Amygdala (tissue), 56 donors: ENCODE data around the gene STARD7.
"Not testable (repeated sequence)": the region's sequence is repeated elsewhere in the genome, so short reads cannot be mapped to it uniquely, and the experiment has no call there.

Source experiments
- DNase-seq, 56 donors: peaks; one replicate each; lab custom pipeline; 2025; lab: John Stamatoyannopoulos, UW

Gene STARD7

GRCh38 chr2:96151595-96152303 lies 56.9 kb downstream of the STARD7 start:
- DNase-seq = no peak

- DNase-seq = no peak
Measured at GRCh38 chr2:96150791-96151594, 57.6 kb downstream of the STARD7 start.

DNA sequence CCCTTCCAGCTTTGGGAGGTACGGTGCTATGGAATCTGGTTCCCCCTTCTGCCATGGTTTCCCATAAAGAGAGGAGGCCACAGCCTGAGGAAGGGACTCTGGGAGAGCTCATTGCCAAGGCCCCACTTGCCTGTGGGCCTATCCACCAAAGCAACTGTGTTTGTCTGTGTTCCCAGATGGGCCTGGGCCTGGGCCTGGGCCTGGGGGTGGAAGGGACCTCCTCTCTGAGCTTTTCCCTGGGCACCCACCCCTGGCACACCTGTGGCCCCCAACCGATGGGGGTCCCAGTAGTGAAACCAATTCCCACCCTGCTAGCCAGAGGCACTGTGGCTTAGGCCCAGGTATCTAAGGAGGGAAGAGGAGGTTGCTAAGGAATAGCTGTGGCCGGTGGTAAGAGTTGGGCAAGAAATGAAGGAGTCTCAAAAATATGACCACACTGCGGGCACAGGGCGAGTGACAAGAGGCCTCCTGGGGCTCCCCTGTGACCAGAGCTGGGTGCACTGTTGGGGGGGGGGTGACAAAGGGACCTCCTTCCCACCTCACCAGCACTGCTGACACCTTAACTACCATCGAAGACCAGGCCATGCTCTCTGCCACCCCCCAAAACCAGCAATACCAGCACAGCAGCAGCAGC lies 58.5 kb downstream of the STARD7 start:
- no peak for DNase-seq

- peak in 12 of 56 donors; percentile 12 to 62 (median 30) for DNase-seq
Measured at GRCh38 chr2:96148410-96149217, 60.0 kb downstream of the STARD7 start.

DNA sequence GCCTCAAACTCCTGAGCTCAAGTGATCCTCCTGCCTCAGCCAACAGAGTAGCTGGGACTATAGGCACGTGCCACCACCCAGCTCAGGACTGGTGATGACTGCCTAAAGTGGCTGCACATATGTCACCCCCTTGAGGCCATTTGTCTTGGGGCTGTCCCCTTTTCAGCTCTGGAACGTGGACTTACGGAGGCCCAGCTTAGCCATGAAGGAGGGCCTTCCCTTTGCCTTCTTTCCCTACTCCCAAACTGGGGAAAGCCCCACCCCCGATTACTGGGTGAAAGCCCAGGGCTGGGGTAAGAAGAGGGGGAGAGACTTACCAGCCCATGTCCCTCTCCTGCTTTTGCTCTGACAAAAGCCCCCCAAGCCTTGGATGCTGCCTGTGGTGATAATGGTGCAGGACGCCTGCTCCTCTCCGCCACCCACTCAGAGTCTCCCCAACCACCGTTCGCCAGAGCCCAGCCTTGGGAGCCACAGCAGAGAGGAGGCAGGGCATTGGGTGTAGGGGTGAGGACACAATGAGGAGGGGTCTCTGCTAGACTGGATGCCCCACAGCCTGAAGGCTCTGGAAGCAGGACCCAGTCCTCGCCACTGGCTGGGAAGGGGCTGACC lies 60.9 kb downstream of the STARD7 start:
- no peak for DNase-seq

GRCh38 chr2:96146881-96147592 lies 61.6 kb downstream of the STARD7 start:
- DNase-seq = no peak

GRCh38 chr2:96146153-96146880 lies 62.3 kb downstream of the STARD7 start:
- DNase-seq = peak in 11 of 56 donors; percentile 10 to 38 (median 24)

GRCh38 chr2:96145848-96146152 lies 62.8 kb downstream of the STARD7 start:
- DNase-seq = no peak

- peak in 38 of 56 donors; percentile 10 to 83 (median 57) for DNase-seq
Measured at GRCh38 chr2:96145036-96145847, 63.4 kb downstream of the STARD7 start, which contains the start of gene DUSP2. TSS of gene DUSP2 (minus strand) at chr2:96145440. CDS start at chr2:96145354, 86 bp downstream.

GRCh38 chr2:96144481-96145035 lies 64.1 kb downstream of the STARD7 start:
- peak in 2 of 56 donors; percentile 35 to 39 for DNase-seq

DNA sequence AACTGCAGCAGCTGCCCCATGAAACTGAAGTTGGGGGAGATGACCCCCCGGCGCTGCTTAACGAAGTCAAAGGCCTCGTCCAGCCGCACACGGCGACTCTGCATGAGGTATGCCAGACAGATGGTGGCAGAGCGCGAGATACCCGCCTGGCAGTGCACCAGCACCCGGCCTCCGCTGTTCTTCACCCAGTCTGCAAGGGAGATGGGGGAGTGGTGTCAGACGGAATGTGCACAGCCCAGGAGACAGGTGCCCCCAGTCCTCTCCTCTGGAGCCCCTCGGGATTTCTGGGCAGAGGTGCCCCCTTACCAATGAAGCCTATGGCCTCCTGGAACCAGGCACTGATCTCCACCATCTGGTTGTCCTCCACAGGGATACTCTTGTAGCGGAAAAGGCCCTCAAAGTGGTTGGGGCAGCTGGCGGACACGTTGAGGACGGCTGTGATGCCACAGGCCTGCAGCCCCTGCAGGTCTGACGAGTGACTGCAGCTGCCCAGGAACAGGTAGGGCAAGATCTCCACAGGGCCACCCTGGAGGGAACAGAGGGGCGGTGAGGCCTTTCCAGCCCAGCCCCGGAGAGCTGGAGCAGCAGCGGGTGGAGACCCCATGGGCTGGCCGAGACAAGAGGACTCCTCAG lies 64.7 kb downstream of the STARD7 start:
- DNase-seq = peak in 3 of 56 donors; percentile 10 to 17 (median 16)

GRCh38 chr2:96143231-96143847 lies 65.3 kb downstream of the STARD7 start:
- DNase-seq = no peak

DNA sequence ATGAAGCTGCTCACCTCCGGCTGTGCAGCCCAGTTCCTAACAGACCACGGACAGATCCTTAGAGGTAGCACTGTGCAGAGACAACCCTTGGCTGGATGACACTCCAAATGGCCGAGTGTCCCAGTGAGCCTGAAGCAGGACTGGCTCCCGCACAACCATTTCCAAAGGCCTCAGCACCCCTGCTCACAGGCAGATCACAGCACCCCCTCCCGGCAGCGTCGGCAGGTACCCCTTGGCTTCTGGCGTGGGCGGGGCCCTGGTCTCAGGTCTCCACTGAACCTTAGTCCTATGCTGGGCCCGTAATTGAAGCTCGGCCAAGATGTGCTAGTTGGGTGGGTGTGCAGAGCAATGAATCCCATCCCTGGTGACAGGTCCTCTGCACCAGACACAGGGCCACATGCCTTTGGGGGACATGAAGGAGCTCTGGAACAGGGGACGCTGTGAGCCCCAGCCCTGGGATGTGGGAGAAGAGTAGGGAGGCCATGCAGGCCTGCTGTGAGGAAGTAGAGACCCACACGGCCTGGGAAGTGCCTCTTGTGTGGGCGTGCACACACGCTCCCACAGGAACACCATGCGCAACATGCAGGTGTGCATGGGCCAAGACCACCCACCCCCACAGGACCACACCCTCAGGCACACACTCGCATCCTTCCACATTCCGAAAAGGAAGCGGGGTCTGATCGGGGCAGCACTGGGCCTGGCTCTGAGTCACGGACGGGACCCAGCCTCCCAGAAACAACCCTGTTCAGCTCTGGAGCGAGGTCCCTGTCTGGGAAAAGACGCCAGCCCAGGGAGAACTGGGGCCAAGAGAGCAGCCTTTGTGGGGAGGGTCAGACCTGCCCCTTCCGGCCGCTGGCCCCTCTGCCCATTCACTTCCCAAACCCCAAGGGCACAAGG lies 66.2 kb downstream of the STARD7 start:
- no peak for DNase-seq

- DNase-seq = not testable (repeated sequence)
Measured at GRCh38 chr2:96141624-96141967, 67.0 kb downstream of the STARD7 start.

GRCh38 chr2:96140941-96141623 lies 67.5 kb downstream of the STARD7 start:
- DNase-seq = no peak
